Activated CD8-positive, alpha-beta memory T cell treated with anti-CD3 and anti-CD28 coated beads, Interleukin-2, amount 50 U/mL, for 24 hours (primary cell): ENCODE measurements around the gene TPRA1.
"Not testable (repeated sequence)": the region's sequence is repeated elsewhere in the genome, so short reads cannot be mapped to it uniquely, and the experiment has no call there.

Source experiments
- DNase-seq: peaks from one replicate; pipeline ENCODE4 v3.0.0-alpha.2; 2020; ENCODE audit errors: extremely low read depth

The TPRA1 gene

GRCh38 chr3:127536830-127537812, 53.4 kb downstream of the TPRA1 start:
- no peak for DNase-seq

- no peak for DNase-seq
Measured at GRCh38 chr3:127535901-127536829, 54.4 kb downstream of the TPRA1 start.

GRCh38 chr3:127535106-127535785, 55.3 kb downstream of the TPRA1 start:
- no peak for DNase-seq

GRCh38 chr3:127534564-127534963, 56.0 kb downstream of the TPRA1 start:
- DNase-seq = no peak

GRCh38 chr3:127534161-127534451, 56.4 kb downstream of the TPRA1 start:
- DNase-seq = no peak

GRCh38 chr3:127532561-127533203, 57.9 kb downstream of the TPRA1 start:
- DNase-seq = no peak

- no peak for DNase-seq
Measured at GRCh38 chr3:127531821-127532220, 58.7 kb downstream of the TPRA1 start.

GRCh38 chr3:127530863-127531262, 59.7 kb downstream of the TPRA1 start:
- not testable (repeated sequence) for DNase-seq

- no peak for DNase-seq
Measured at GRCh38 chr3:127529346-127530188, 61.0 kb downstream of the TPRA1 start.

GRCh38 chr3:127525373-127525772, 65.2 kb downstream of the TPRA1 start:
- DNase-seq = no peak

GRCh38 chr3:127524296-127524896, 66.1 kb downstream of the TPRA1 start:
- no peak for DNase-seq
